HFFc6 (cell line): ENCODE results near the gene RIIAD1. TPM values are rescaled to one million over a fixed set of nuclear protein-coding genes. Genes with fewer than 3 reads are reported as not detected.
A peak's percentile ranks its signal among the peaks of the same experiment; 100 is the strongest.

Source experiments
- DNase-seq: peaks from one replicate; pipeline ENCODE4 v3.0.0-alpha.2; 2018
- H3K27ac Mint-ChIP-seq: 2 replicates; pipeline ENCODE4 v1.8.0; 2020; ENCODE audit warnings: mild to moderate bottlenecking, mixed read lengths
- H3K27me3 Mint-ChIP-seq: 2 replicates; pipeline ENCODE4 v1.8.0; 2021; ENCODE audit warnings: mild to moderate bottlenecking, moderate library complexity, mixed read lengths; ENCODE audit not compliant: insufficient read depth
- H3K36me3 Mint-ChIP-seq: 2 replicates; pipeline ENCODE4 v1.8.0; 2021; ENCODE audit warnings: low read depth, mixed read lengths
- H3K4me1 Mint-ChIP-seq: 2 replicates; pipeline ENCODE4 v1.8.0; 2020; ENCODE audit warnings: low read depth, mixed read lengths
- H3K4me3 Mint-ChIP-seq: 2 replicates; pipeline ENCODE4 v1.8.0; 2020; ENCODE audit warnings: mild to moderate bottlenecking, moderate library complexity, mixed read lengths
- H3K9me3 Mint-ChIP-seq: 2 replicates; pipeline ENCODE4 v1.8.0; 2020; ENCODE audit warnings: mild to moderate bottlenecking, mixed read lengths
- CTCF ChIP-seq: fragments of 200-600 bp; sonication (generic); IDR thresholded peaks from 2 replicates; pipeline ENCODE4 v1.5.0; 2021; ENCODE audit warnings: antibody characterized with exemption, mild to moderate bottlenecking
- total RNA-seq, 6 experiments: library from RNA; stranded (reverse); fragmentation: NEBNext Ultra II Directional; extraction: Animal tissue kit (Norgen Biotek cat#: 25700); gene quantifications; 2 replicates in 1 of 6; 3 replicates in 5 of 6; pipeline ENCODE4 v1.2.3, GENCODE V29; 2021

The RIIAD1 gene
- total RNA-seq, 6 experiments from 2014 or later = not detected

- Mint-ChIP-seq H3K36me3 (no peaks in the 10 kb centered on the region), H3K9me3 (no peaks in the 10 kb centered on the region), H3K27ac (no peak overlapping the region), H3K4me3 (no peak overlapping the region), H3K4me1 (no peaks in the 10 kb centered on the region), H3K27me3 (peaks cover 13% of the 10 kb centered on the region)
- no peak for DNase-seq
- TF ChIP-seq CTCF = no peak
Observed at GRCh38 chr1:151705753-151706463, 15.4 kb upstream of the RIIAD1 start.

GRCh38 chr1:151706464-151707415 is 14.6 kb upstream of the RIIAD1 start:
- DNase-seq = no peak

GRCh38 chr1:151707541-151708065 is 13.7 kb upstream of the RIIAD1 start:
- H3K9me3 Mint-ChIP-seq = no peaks in the 10 kb centered on the region
- no peak overlapping the region for H3K4me3 Mint-ChIP-seq
- no peak for DNase-seq
- H3K27ac Mint-ChIP-seq = no peak overlapping the region
- H3K4me1 Mint-ChIP-seq = no peaks in the 10 kb centered on the region
- no peak for TF ChIP-seq CTCF
- peaks cover 19% of the 10 kb centered on the region for H3K27me3 Mint-ChIP-seq
- H3K36me3 Mint-ChIP-seq = no peaks in the 10 kb centered on the region

More at GRCh38 chr1:151706464-151707415, 14.6 kb upstream of the RIIAD1 start:
- Mint-ChIP-seq H3K36me3 (no peaks in the 10 kb centered on the region), H3K27ac (no peak overlapping the region), H3K9me3 (no peaks in the 10 kb centered on the region), H3K27me3 (peaks cover 13% of the 10 kb centered on the region), H3K4me3 (no peak overlapping the region), H3K4me1 (no peaks in the 10 kb centered on the region)
- no peak for TF ChIP-seq CTCF

- H3K9me3 Mint-ChIP-seq = no peaks in the 10 kb centered on the region
- H3K27ac Mint-ChIP-seq = no peak overlapping the region
- peaks cover 24% of the 10 kb centered on the region for H3K27me3 Mint-ChIP-seq
- DNase-seq = no peak
- no peak for TF ChIP-seq CTCF
- no peaks in the 10 kb centered on the region for H3K36me3 Mint-ChIP-seq
- no peaks in the 10 kb centered on the region for H3K4me1 Mint-ChIP-seq
- H3K4me3 Mint-ChIP-seq = no peak overlapping the region
Observed at GRCh38 chr1:151708891-151709290, 12.4 kb upstream of the RIIAD1 start.

- Mint-ChIP-seq H3K4me1 (no peaks in the 10 kb centered on the region), H3K27me3 (peaks cover 37% of the 10 kb centered on the region), H3K36me3 (no peaks in the 10 kb centered on the region), H3K9me3 (no peaks in the 10 kb centered on the region), H3K27ac (no peak overlapping the region), H3K4me3 (no peak overlapping the region)
- DNase-seq = peak; percentile 12
- TF ChIP-seq CTCF = no peak
Observed at GRCh38 chr1:151710187-151710840, 11.0 kb upstream of the RIIAD1 start.
